Panc1 (cell line): ENCODE measurements around the gene HERC3.

Experiments
- CTCF ChIP-seq: fragments of 450-650 bp; IDR thresholded peaks from 2 replicates; pipeline ENCODE4 v1.5.1; 2017; ENCODE audit warnings: mild to moderate bottlenecking
- POLR2AphosphoS5 ChIP-seq: IDR thresholded peaks from 2 replicates; pipeline ENCODE4 v1.6.1; 2012; ENCODE audit warnings: mild to moderate bottlenecking, low read depth, low read length, moderate library complexity
- REST ChIP-seq, 2 experiments: IDR thresholded peaks; 2 replicates each; pipeline ENCODE4 v1.6.1; 2011 to 2012; ENCODE audit warnings: low read depth in 2 of 2, control low read depth in 1 of 2, low read length in 1 of 2, mild to moderate bottlenecking in 1 of 2, moderate library complexity in 1 of 2; ENCODE audit not compliant: insufficient read depth in 1 of 2
- SIN3A ChIP-seq: IDR thresholded peaks from 2 replicates; pipeline ENCODE4 v1.6.1; 2012; ENCODE audit warnings: low read depth, mild to moderate bottlenecking, low read length, moderate library complexity, borderline replicate concordance; ENCODE audit not compliant: insufficient read depth

- TF ChIP-seq CTCF (no peak), POLR2AphosphoS5 (no peak), REST (IDR thresholded peaks at IDR 0.05; ENCODE audit: insufficient read depth in 1 of 2, low read depth in 2 of 2, low read length in 1 of 2) (no peak), SIN3A (no peak)
Observed at GRCh38 chr4:88675543-88675942, 83.3 kb downstream of the HERC3 start.
